ENCODE measurements around the gene SMIM45.
A peak's percentile ranks its signal among the peaks of the same experiment; 100 is the strongest.

The SMIM45 gene

GRCh38 chr22:41951898-41952474 lies at the start of gene SMIM45:
Gene SMIM45 (plus strand): TSS chr22:41952150.
- Histone ChIP-seq H3K9ac (ENCODE audit: insufficient read length) (no peak within 1 kb of the TSS), H3K27ac (no peak within 1 kb of the TSS)

GRCh38 chr22:41902932-41903421 lies 49.0 kb upstream of the SMIM45 start:
- Histone ChIP-seq H3K36me3 (ENCODE audit: insufficient read depth, low read length) (peaks cover 64% of the 10 kb centered on the region; the same call in 1 of the 2 replicates), H3K9ac (ENCODE audit: insufficient read length) (no peak overlapping the region), H3K4me3 (no peak overlapping the region), H3K27ac (no peak overlapping the region), H3K9me3 (ENCODE audit: low read depth, low read length) (no peaks in the 10 kb centered on the region)
- no peak for DNase-seq (ENCODE audit: low read depth, low spot score)
- TF ChIP-seq FOXP2 (optimal IDR thresholded peaks at IDR 0.05; ENCODE audit: control extremely low read depth, extremely low read length, insufficient read depth) (no peak), EZH2 (IDR thresholded peaks at IDR 0.05) (no peak), POLR2AphosphoS5 (IDR thresholded peaks at IDR 0.05; ENCODE audit: borderline replicate concordance, low read depth, low read length) (no peak)

More at GRCh38 chr22:41951898-41952474, at the start of gene SMIM45:
- TF ChIP-seq EZH2 (IDR thresholded peaks at IDR 0.05) = no peak
- no peak for TF ChIP-seq FOXP2 (optimal IDR thresholded peaks at IDR 0.05; ENCODE audit: control extremely low read depth, extremely low read length, insufficient read depth)
- TF ChIP-seq POLR2AphosphoS5 (IDR thresholded peaks at IDR 0.05; ENCODE audit: borderline replicate concordance, low read depth, low read length) = no peak
- no peaks in the 10 kb centered on the region for H3K36me3 ChIP-seq (ENCODE audit: insufficient read depth, low read length)
- no peak for DNase-seq (ENCODE audit: low read depth, low spot score)
- H3K4me3 ChIP-seq = no peak within 1 kb of the TSS
- H3K9me3 ChIP-seq (ENCODE audit: low read depth, low read length) = no peaks in the 10 kb centered on the region

- TF ChIP-seq FOXP2 (optimal IDR thresholded peaks at IDR 0.05; ENCODE audit: control extremely low read depth, extremely low read length, insufficient read depth) (no peak), POLR2AphosphoS5 (IDR thresholded peaks at IDR 0.05; ENCODE audit: borderline replicate concordance, low read depth, low read length) (no peak), EZH2 (IDR thresholded peaks at IDR 0.05) (no peak)
- no peak for DNase-seq (ENCODE audit: low read depth, low spot score)
- H3K9ac ChIP-seq (ENCODE audit: insufficient read length) = no peak overlapping the region
These were observed 47.2 kb upstream of the SMIM45 start for GRCh38 chr22:41904450-41905410.

GRCh38 chr22:41905411-41906202 lies 46.3 kb upstream of the SMIM45 start:
- Histone ChIP-seq H3K36me3 (ENCODE audit: insufficient read depth, low read length) (peaks cover 38% of the 10 kb centered on the region; the same call in 1 of the 2 replicates), H3K9me3 (ENCODE audit: low read depth, low read length) (no peaks in the 10 kb centered on the region), H3K4me3 (no peak overlapping the region), H3K27ac (no peak overlapping the region), H3K9ac (ENCODE audit: insufficient read length) (no peak overlapping the region)
- TF ChIP-seq POLR2AphosphoS5 (IDR thresholded peaks at IDR 0.05; ENCODE audit: borderline replicate concordance, low read depth, low read length) (no peak), EZH2 (IDR thresholded peaks at IDR 0.05) (no peak), FOXP2 (optimal IDR thresholded peaks at IDR 0.05; ENCODE audit: control extremely low read depth, extremely low read length, insufficient read depth) (no peak)
- no peak for DNase-seq (ENCODE audit: low read depth, low spot score)

More at GRCh38 chr22:41904450-41905410, 47.2 kb upstream of the SMIM45 start:
- Histone ChIP-seq H3K9me3 (ENCODE audit: low read depth, low read length) (no peaks in the 10 kb centered on the region), H3K4me3 (no peak overlapping the region), H3K27ac (no peak overlapping the region), H3K36me3 (ENCODE audit: insufficient read depth, low read length) (peaks cover 47% of the 10 kb centered on the region; the same call in 1 of the 2 replicates)

GRCh38 chr22:41906822-41907221 lies 45.1 kb upstream of the SMIM45 start:
- no peak overlapping the region for H3K27ac ChIP-seq
- H3K9ac ChIP-seq (ENCODE audit: insufficient read length) = no peak overlapping the region
- no peak for DNase-seq (ENCODE audit: low read depth, low spot score)
- H3K36me3 ChIP-seq (ENCODE audit: insufficient read depth, low read length) = peaks cover 30% of the 10 kb centered on the region; the same call in 1 of the 2 replicates
- no peaks in the 10 kb centered on the region for H3K9me3 ChIP-seq (ENCODE audit: low read depth, low read length)
- TF ChIP-seq EZH2 (IDR thresholded peaks at IDR 0.05) (no peak), FOXP2 (optimal IDR thresholded peaks at IDR 0.05; ENCODE audit: control extremely low read depth, extremely low read length, insufficient read depth) (no peak), POLR2AphosphoS5 (IDR thresholded peaks at IDR 0.05; ENCODE audit: borderline replicate concordance, low read depth, low read length) (no peak)
- no peak overlapping the region for H3K4me3 ChIP-seq

- H3K36me3 ChIP-seq (ENCODE audit: insufficient read depth, low read length) = peaks cover 25% of the 10 kb centered on the region; the same call in 1 of the 2 replicates
- peak overlapping the region; percentile 36; the same call in 1 of the 2 replicates for H3K27ac ChIP-seq
- DNase-seq (ENCODE audit: low read depth, low spot score) = no peak
- TF ChIP-seq FOXP2 (optimal IDR thresholded peaks at IDR 0.05; ENCODE audit: control extremely low read depth, extremely low read length, insufficient read depth) = no peak
- no peak; the same call in 1 of the 2 replicates for TF ChIP-seq POLR2AphosphoS5 (IDR thresholded peaks at IDR 0.05; ENCODE audit: borderline replicate concordance, low read depth, low read length)
- no peak for TF ChIP-seq EZH2 (IDR thresholded peaks at IDR 0.05)
- no peak overlapping the region for H3K9ac ChIP-seq (ENCODE audit: insufficient read length)
- no peaks in the 10 kb centered on the region for H3K9me3 ChIP-seq (ENCODE audit: low read depth, low read length)
- no peak overlapping the region for H3K4me3 ChIP-seq
These were observed 44.2 kb upstream of the SMIM45 start for GRCh38 chr22:41907436-41908401.
